Activated CD8-positive, alpha-beta memory T cell treated with anti-CD3 and anti-CD28 coated beads, Interleukin-2, amount 50 U/mL, for 24 hours (primary cell): ENCODE measurements around the gene ATF6.

Source experiments
- DNase-seq: peaks from one replicate; pipeline ENCODE4 v3.0.0-alpha.2; 2020; ENCODE audit errors: extremely low read depth

Gene ATF6

DNA sequence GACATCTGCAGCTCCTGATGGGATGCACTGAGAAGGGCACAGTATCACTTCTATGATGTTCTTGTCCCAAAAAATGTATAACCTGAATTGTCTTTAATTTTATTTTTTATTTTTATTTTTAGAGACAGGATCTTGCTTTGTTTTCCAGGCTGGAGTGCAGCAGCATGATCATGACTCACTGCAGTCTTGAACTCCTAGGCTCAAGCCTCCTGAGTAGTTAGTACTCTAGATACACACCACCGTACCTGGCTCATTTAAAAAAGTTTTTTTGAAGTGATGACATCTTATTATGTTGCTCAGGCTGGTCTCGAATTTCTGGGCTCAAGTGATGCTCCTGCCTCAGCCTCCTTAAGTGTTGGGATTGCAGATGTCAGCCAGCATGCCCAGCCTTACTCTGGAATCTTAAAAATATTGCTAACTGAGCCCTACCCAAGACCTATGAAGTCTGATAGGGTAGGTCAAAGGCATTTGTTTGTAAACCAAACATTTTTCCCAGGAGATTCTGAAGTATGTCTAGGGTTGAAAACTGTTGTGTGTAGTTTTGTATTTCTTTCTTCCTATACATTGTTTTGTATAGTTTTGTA is 68.9 kb downstream of the ATF6 start:
- DNase-seq: no peak

DNA sequence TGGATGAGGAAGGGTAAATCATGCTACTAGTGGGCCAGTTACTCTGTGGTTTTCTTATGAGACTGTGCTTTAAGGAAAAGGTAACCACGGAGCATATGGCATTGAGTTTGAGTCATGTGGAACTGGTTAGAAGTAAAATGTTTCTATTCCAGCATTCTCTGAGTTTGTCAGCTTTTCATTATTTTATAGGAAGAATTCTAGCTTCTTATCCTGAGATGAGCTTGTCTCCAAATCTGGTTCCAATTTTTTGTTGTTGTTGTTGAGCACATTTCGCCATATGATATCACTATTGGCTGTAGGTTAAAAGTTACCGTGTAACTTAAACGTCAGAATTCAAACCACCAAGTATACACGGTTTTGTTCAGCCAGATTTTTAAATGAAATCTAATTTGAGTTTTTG is 69.9 kb downstream of the ATF6 start:
- no peak for DNase-seq

DNA sequence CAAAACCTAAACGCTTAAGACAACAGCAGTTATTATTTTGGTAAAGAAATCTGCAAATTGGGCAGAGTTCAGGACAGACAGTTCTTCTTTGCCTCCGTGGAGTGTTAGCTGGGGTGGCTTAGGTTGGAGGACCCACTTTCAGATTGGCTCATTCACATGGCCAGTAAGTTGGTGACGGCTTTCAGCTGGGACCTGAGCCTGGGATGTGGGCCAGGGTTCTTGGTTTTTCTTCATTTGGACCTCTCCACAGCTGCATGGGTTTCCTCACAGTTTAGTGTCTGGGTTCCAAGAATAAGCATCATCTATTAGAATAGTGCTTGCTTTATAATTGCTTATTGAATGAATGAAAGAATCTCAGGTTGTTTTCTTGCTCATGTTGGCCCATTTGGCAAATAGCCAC is 72.2 kb downstream of the ATF6 start:
- DNase-seq: no peak

DNA sequence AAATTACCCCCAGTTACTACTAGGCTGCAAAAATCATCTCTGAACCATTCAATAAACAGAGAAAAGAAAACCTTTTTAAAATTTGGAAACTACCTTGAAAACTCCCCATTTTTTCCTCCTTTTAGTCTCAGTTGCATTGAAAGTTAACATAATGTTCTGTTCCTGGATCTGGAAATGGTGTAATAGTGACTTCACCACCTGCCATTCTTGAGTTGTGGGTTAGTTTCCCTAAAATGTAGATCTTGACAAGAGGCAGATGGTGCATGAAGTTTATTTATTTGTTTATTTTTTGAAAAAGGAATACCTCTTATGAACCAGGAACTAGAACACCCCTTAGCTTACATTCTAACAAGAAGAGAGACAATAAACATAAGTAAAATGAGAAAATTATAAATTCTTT is 72.8 kb downstream of the ATF6 start:
- no peak for DNase-seq

DNA sequence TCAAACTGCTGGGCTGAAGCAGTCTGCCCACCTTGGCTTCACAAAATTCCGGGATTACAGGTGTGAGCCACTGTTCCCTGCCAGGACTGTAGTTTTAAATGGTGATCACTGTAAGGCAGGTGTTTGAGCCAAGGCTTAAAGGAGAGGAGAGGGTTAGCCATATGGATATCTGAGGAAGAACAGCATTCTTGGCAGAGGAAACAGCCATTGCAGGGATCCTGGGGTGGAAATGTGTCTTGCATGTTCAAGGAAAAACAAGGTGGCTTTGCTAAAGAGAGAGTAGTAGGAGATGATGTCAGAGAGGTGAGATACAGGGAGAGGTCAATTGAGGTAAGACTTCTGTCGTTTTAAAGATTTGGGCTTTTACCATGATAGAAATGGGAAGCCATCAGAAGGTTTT is 73.5 kb downstream of the ATF6 start:
- DNase-seq: no peak

DNA sequence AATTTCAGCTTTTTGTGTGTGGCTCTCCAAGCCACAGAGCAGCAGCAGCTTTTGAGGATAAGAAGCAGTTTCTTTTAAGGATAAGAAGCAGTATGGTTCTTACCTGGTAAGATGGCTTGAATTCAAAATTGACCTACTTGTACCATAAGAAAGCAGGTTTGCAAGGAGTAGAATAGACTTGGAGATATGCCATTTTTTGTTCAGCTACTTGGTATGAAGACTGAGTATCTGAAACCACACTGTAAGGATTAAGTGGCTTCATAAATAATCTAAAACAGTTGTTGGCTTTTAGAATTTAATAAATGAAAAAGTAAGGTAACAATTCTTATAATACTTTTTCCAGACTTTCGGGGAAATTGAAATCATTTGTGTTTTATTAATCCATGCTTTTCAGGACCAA is 74.2 kb downstream of the ATF6 start:
- no peak for DNase-seq

DNA sequence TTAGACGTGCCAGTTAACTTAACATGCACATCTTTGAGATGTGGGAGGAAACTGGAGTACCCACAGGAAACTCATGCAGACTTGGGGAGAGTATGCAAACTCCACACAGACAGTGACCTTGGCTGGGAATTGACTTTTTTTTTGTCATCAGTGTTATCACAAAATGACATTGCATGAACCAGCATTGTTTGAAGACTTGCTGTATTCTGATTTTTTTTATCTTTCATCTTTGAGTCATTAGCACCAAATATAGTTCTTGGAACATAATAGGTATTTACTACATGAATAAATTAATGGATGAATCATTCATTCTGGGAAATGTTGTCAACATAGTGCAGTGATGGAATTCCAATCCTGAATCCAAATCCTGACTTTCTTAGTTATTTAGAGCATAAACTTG is 77.0 kb downstream of the ATF6 start:
- DNase-seq: no peak

DNA sequence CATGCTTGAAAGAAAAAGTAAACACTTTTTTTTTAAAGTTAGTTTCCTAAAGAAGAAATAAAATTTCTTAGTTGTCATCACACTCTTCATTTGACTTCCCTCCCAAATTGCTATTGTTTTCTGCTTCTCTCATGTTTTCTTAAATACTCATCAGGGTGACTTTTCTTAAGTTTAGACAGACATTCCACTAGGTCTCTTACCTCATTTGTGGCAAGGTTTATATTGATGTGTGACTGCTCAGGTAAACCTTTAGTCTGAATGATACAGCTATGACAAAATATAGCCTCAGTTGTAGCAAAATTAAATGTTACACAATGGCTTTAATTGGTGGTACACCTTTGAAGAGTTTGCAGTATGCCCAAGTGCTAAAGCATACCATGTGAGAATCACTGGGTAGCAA is 78.6 kb downstream of the ATF6 start:
- no peak for DNase-seq

DNA sequence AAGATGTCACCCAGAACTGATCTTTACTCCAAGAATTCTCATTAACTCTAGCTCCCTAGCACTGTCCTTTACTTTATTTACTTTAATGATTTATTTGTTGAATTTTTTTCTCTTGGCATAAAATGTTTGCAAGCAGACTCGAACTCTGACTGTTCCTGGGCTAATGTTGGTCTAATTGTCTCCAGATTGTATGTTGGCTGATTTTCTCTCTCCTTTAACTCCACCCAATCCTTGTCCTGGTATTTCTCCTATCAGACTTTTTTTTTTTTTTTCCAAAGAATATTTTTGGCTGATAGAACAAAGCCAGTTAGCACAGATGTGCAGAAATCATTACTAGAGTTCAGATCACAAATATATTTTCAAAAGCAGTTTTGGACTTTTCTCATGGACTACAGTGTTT is 82.6 kb downstream of the ATF6 start:
- no peak for DNase-seq

DNA sequence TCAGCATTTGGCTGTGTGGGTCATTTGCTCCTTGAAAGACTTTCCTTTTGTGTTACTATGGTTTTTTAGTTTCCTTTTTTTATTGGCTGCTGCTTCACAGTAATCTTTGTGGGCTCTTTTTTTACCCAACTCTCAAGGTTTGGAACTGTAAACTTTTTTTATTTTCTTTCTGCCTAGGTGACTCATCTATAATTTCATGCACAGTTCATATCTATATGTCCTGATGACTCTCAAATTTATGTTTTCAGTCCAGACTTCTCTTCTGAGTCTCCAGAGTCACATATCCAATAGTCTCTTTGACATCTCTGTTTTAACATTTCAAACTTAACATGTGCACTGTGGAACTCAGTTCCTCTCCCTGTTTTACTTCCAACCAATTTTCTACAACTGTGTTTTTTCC is 83.4 kb downstream of the ATF6 start:
- DNase-seq: no peak

DNA sequence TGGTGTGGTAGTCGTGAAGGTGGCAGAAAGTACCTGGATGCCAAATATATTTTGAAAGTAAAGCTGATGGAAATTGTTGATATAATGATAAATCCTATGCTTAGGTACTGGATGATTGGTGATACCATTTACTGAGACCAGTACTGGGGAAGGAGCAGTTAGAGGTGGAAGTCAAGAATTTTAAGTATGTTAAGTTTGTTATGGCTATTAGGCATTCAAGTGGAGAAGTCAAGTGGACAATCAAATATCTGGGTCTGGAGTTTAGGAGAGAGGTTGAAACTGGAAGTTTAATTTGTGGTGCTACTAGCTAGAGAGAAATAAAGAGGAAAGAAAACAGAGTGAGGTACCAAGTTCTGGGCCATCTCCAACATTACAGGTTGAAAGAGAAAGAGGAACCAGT is 89.1 kb downstream of the ATF6 start:
- DNase-seq: no peak

DNA sequence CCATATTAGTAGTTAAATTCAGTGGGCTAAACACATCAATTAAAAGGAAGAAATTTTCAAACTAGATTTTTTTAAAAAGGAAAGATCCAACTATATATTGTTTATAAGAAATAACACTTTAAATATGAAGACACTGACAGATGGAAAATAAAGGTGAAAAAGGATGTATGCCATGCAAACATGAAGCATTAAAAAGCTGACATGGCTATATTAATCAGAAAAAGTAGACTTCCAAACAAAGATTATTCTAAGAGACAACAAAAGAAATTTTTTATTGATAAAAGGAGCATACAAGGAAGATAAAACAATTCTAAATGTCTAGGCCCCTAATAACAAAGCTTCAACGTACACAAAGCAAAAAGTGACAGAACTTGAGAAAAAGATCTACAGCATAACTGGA is 92.2 kb downstream of the ATF6 start:
- no peak for DNase-seq

DNA sequence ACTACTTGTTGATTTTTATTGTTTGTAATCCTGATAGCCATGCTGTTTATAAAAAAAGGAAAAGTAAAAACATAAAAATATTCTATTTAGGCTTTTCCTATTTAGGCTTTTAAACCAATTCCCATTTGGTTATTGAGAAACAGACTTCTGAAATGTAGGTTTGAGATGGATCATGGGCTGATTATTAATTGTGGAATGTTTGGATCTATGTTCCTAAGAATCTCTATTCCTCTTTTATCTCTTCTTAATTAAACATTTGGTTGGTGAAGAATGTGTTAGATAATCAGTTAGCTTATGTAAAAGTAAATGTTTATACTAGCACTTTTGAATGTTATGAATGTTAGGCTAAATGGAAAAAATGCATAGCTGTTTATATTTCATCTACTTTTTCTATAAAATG is 97.4 kb downstream of the ATF6 start:
- DNase-seq: no peak

DNA sequence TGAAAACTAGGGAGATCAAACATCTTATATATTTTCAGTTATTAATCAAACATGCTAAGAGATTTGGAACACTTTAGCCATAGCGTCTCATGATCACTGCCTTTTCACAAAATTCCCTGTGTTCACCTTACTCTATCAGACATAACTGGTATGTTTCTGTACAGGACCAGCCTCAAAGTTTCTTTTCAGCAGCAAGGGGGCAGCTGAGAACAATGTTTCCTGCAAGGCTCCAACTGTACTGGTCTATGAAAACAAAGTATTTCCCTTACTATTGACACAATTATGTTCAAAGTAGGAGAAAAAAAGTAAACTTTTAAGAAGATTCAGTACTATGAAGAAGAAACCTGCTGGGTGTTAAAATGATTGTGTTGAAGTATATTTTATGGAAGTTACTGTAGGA is 98.5 kb downstream of the ATF6 start:
- DNase-seq: no peak

DNA sequence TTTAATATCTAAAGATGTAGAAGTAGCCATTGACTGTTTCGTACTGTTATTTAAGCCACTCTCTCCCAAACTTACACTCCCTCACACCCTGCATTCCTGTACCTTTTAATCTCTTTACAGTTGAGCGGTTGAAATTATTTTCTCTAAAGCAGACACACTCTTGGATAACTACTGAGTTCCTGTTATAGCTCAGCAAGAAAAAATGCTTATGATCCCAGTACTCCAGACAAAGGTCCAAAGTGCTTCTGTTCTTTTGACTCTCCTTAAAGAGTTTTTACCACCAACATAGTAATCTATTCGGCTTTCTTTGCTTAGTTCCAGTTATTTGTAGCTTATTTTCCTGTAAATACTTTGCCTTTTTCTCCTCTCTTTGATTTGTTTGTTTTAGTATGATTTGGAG is 100.1 kb downstream of the ATF6 start:
- no peak for DNase-seq

DNA sequence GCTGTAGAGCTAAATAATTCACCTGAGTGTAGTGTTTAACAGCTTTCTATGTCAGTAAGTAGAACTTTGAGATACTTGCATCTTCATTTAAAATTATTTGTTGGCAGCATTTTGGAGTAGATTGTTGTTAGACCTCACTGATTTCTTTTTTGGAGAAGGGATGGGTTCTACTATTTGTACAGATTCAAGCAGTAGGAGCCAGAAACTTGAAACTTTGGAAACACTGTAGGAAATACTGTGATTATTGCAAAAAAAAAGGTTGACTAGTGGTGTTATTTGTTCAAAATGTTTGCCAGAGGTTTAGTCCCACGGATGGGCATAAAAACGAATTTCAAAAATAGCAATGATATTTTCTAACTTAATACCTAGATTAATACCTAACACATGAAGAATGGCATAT is 102.7 kb downstream of the ATF6 start:
- no peak for DNase-seq

DNA sequence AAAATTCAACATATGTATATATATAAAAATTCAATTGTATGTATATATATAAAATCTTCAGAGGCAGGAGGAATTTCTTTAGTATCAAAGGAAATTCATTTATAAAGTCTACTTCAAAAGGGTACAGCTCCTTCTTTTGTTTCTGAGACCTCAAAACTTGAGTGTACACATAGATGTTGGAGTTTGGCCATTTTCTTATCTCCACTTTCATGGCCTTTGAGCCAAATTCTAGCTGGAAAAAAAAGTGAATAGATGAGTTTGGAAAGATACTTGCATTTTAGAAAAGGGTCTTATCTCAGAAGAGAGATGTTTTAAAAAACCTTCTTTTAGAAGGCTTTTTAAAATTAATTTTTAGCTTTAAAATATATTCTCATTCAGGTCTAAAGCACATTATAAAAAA is 103.2 kb downstream of the ATF6 start:
- DNase-seq: no peak

DNA sequence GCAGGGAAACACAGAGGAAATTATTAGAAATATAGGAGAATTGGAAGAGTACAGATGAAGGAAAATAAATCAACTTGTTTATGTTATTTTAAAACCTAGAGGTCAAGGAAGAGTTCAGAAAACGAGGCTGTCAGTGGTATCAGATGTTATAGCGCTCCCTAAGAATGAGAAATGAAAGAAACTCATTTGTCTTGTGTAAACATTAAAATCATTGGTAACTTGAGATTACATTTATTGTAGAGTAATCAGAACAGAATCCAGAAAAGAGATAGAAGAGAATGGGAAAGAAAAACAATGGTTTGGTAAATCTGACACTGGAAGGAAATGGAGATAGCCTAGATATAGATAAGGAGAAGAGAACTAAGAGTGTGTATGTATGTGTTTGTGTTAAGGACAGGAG is 106.4 kb downstream of the ATF6 start:
- DNase-seq: no peak

DNA sequence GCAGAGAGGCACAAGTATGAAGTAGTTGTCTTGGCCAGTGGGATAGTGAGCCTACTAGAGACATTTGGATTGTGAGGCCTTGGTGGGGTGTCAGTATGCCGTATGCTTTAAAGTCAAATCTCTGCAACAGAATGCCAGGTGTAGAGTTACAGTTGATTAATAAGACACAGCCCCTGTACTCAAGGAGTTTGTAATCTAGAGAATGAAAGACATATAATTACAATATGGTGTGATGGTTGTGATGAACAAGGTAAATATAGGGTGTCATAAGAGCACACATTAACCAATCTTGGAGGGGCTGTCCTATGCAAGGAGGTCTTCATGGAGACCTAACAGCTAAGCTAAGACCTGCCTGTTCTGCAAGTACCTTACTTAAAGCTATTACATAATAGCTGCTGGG is 113.1 kb downstream of the ATF6 start:
- no peak for DNase-seq

DNA sequence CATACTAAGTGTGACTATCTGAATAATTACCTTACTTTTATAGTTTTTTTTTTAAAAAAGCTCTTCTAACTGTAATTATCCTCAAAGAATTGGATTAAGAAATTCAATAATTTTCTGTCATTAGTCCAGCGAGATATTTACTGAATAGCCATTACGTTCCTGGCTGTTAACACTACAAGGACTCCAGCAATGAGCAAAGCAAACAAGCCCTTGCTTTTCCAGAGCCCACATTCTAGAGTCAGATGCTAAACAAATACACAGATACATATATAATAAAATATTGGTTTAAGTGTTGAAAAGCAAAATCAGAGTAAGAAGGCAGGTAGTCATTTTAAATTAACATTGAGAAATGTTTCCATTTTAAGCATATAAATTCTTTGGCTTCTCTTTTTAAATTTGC is 118.4 kb downstream of the ATF6 start:
- DNase-seq: no peak

DNA sequence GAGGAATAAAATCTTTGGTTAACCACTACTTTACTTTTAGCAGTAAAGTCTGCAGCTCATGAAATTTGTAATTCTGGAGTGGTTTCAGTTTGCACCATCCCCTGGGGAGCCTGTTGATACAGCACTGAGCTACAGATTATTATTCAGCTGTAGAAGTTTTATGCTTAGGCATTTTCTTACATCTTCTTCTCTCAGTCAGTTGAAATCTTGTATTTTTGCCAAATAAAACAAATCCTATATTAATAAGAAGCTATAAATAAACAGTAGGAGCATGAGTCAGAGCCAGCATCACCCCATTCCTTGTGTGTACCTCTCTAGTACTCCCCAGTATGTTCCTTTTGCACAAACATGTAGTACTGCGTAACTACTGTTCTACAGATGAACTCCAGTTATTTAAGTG is 118.9 kb downstream of the ATF6 start:
- no peak for DNase-seq

DNA sequence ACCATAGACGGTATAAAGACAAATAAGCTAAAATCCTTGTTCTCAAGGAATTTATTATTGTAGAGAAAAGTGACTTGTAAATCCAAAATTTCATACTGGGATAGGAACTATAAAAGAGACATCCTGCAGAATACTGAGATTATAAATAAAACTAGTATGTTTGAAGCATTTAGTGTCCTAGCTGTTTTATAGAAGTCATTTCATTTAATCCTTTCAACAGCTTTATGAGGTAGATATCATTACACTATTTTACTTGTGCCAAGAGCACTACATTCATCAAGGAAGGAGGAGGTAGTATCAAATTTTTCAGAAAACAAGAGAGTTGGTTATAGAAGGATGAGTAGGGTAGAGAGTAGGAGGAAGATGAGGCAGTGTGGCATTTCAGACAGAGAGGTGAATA is 119.6 kb downstream of the ATF6 start:
- DNase-seq: no peak

DNA sequence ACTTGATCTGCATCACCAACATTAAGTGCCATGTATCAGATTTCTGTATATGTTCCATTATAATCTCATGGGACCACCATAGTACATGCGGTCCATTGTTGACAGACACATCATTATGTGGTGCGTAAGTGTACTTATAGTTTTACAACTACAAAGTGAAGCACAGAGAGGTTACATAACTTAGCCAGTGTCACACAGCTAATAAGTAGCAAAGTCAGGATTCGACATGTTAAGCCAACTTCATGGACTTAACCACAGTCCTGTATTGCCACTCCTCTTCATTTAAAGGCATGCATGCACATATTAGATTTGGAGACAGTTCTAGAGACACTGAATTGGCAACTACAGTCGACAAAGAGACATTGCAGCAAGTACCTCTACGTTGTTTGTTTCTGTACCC is 120.5 kb downstream of the ATF6 start:
- DNase-seq: no peak

DNA sequence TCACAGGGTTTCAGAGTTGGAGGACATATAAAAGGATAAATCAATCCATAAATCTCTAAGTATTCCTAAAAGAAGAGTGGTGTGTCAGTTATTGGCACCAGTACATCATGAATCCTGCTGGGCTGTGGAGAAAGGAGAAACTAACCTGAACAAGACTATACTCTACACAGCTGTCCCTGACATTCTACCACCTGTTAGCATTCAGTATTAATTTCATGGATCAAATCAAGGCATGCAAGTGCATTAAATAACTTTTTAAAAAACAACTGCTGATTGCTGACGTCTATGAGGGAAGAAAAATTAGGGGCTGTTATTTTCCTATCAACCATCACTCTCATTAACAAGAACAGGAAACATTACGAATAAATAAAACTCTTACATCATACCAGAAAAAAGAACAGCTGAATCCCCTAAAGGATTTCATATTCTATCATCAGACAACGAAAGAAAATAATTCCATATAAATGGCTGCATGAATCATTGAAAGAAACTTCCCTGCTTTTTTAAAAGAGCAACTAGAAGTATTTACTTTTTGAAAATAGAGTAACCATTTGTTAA is 121.7 kb downstream of the ATF6 start:
- no peak for DNase-seq

DNA sequence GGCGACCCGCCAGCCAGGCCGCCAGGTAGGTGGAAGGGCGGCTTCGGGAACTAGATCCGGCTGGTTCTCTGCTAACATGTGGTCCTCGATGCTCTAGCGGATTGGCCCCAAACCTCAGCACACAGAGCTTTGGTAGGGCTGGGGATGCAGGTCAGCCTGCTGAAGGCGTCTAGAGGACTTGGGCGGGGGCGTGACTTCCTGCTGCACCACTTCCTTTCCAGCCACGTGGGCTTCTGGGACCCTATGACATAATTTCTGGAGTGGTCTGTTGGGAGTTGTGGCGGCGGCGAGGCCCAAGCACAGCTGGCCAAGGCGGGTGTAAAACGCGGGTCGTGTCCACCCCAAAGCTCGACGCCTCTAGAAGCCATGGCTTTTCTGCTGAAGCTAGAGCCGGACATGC is 124.5 kb downstream of the ATF6 start:
- DNase-seq: no peak
